Central memory CD8-positive, alpha-beta T cell (primary cell): Measurements from ENCODE around the gene CREG1.

Experiments used
- ATAC-seq: fragments of 150-1000 bp; cut with Tn5 transposase; replicated peaks from 2 replicates; pipeline ENCODE4 v1.10.0; 2022; ENCODE audit warnings: mild to moderate bottlenecking, moderate FRiP score, moderate number of reproducible peaks; ENCODE audit not compliant: poor library complexity, severe bottlenecking; ENCODE audit errors: extremely low read depth
- DNase-seq, 2 donors: peaks; one replicate each; pipeline ENCODE4 v3.0.0; 2021; ENCODE audit warnings: low spot score in 2 of 2
- H3K27ac Mint-ChIP-seq: one replicate; pipeline ENCODE4 v1.8.0; 2022; ENCODE audit warnings: low read depth, mild to moderate bottlenecking, moderate library complexity, mixed read lengths
- H3K27me3 Mint-ChIP-seq: one replicate; pipeline ENCODE4 v1.8.0; 2022; ENCODE audit warnings: mixed read lengths
- H3K36me3 Mint-ChIP-seq: one replicate; pipeline ENCODE4 v1.8.0; 2022; ENCODE audit warnings: mild to moderate bottlenecking, moderate library complexity, mixed read lengths; ENCODE audit not compliant: insufficient read depth
- H3K4me1 Mint-ChIP-seq: one replicate; pipeline ENCODE4 v1.8.0; 2022; ENCODE audit warnings: mixed read lengths
- H3K4me3 Mint-ChIP-seq: one replicate; pipeline ENCODE4 v1.8.0; 2022; ENCODE audit warnings: mild to moderate bottlenecking, moderate library complexity, mixed read lengths
- H3K9me3 Mint-ChIP-seq: one replicate; pipeline ENCODE4 v1.8.0; 2022; ENCODE audit warnings: mixed read lengths

The CREG1 gene

GRCh38 chr1:167541003-167541402 lies 12.6 kb downstream of the CREG1 start:
- H3K4me3 Mint-ChIP-seq = no peak overlapping the region
- H3K36me3 Mint-ChIP-seq = peaks cover under 1% of the 10 kb centered on the region
- H3K27ac Mint-ChIP-seq = no peak overlapping the region
- no peaks in the 10 kb centered on the region for H3K9me3 Mint-ChIP-seq
- H3K27me3 Mint-ChIP-seq = no peaks in the 10 kb centered on the region
- peaks cover 6% of the 10 kb centered on the region for H3K4me1 Mint-ChIP-seq
- DNase-seq = no peak
- ATAC-seq = no peak

- ATAC-seq = no peak
- DNase-seq = no peak
- Mint-ChIP-seq H3K4me1 (no peaks in the 10 kb centered on the region), H3K9me3 (no peaks in the 10 kb centered on the region), H3K36me3 (no peaks in the 10 kb centered on the region), H3K27ac (no peak overlapping the region), H3K27me3 (no peaks in the 10 kb centered on the region), H3K4me3 (no peak overlapping the region)
Observed at GRCh38 chr1:167538657-167539056, 14.9 kb downstream of the CREG1 start.

GRCh38 chr1:167533851-167534300 lies 19.7 kb downstream of the CREG1 start:
- H3K9me3 Mint-ChIP-seq = no peaks in the 10 kb centered on the region
- H3K4me3 Mint-ChIP-seq = no peak overlapping the region
- H3K27ac Mint-ChIP-seq = no peak overlapping the region
- no peaks in the 10 kb centered on the region for H3K4me1 Mint-ChIP-seq
- peak; percentile 26 to 53 for DNase-seq
- H3K27me3 Mint-ChIP-seq = no peaks in the 10 kb centered on the region
- H3K36me3 Mint-ChIP-seq = no peaks in the 10 kb centered on the region
- ATAC-seq = no peak

- H3K9me3 Mint-ChIP-seq = no peaks in the 10 kb centered on the region
- no peak for ATAC-seq
- no peaks in the 10 kb centered on the region for H3K36me3 Mint-ChIP-seq
- no peaks in the 10 kb centered on the region for H3K4me1 Mint-ChIP-seq
- H3K27ac Mint-ChIP-seq = no peak overlapping the region
- no peaks in the 10 kb centered on the region for H3K27me3 Mint-ChIP-seq
- no peak overlapping the region for H3K4me3 Mint-ChIP-seq
- no peak for DNase-seq
Observed at GRCh38 chr1:167532964-167533824, 20.4 kb downstream of the CREG1 start.

GRCh38 chr1:167532375-167532774 lies 21.2 kb downstream of the CREG1 start:
- no peaks in the 10 kb centered on the region for H3K4me1 Mint-ChIP-seq
- no peaks in the 10 kb centered on the region for H3K27me3 Mint-ChIP-seq
- ATAC-seq (no peak), DNase-seq (no peak)
- H3K36me3 Mint-ChIP-seq = no peaks in the 10 kb centered on the region
- H3K27ac Mint-ChIP-seq = no peak overlapping the region
- no peak overlapping the region for H3K4me3 Mint-ChIP-seq
- H3K9me3 Mint-ChIP-seq = no peaks in the 10 kb centered on the region

- ATAC-seq (no peak), DNase-seq (no peak)
- Mint-ChIP-seq H3K27me3 (no peaks in the 10 kb centered on the region), H3K27ac (no peak overlapping the region), H3K36me3 (no peaks in the 10 kb centered on the region), H3K4me3 (no peak overlapping the region), H3K9me3 (no peaks in the 10 kb centered on the region), H3K4me1 (no peaks in the 10 kb centered on the region)
Observed at GRCh38 chr1:167529829-167530474, 23.6 kb downstream of the CREG1 start.

GRCh38 chr1:167528057-167528728 lies 25.4 kb downstream of the CREG1 start:
- DNase-seq (no peak), ATAC-seq (no peak)
- no peak overlapping the region for H3K27ac Mint-ChIP-seq
- H3K36me3 Mint-ChIP-seq = no peaks in the 10 kb centered on the region
- no peaks in the 10 kb centered on the region for H3K4me1 Mint-ChIP-seq
- no peaks in the 10 kb centered on the region for H3K27me3 Mint-ChIP-seq
- no peaks in the 10 kb centered on the region for H3K9me3 Mint-ChIP-seq
- no peak overlapping the region for H3K4me3 Mint-ChIP-seq

- H3K27me3 Mint-ChIP-seq = no peaks in the 10 kb centered on the region
- H3K4me3 Mint-ChIP-seq = no peak overlapping the region
- ATAC-seq (no peak), DNase-seq (no peak)
- no peaks in the 10 kb centered on the region for H3K36me3 Mint-ChIP-seq
- H3K9me3 Mint-ChIP-seq = no peaks in the 10 kb centered on the region
- H3K4me1 Mint-ChIP-seq = no peaks in the 10 kb centered on the region
- no peak overlapping the region for H3K27ac Mint-ChIP-seq
Observed at GRCh38 chr1:167526667-167527383, 26.7 kb downstream of the CREG1 start.

GRCh38 chr1:167524651-167525050 lies 28.9 kb downstream of the CREG1 start:
- Mint-ChIP-seq H3K4me3 (no peak overlapping the region), H3K4me1 (peaks cover 4% of the 10 kb centered on the region)

GRCh38 chr1:167522246-167522645 lies 31.3 kb downstream of the CREG1 start:
- Mint-ChIP-seq H3K9me3 (no peaks in the 10 kb centered on the region), H3K4me3 (no peak overlapping the region), H3K36me3 (peaks cover 16% of the 10 kb centered on the region), H3K27me3 (no peaks in the 10 kb centered on the region), H3K4me1 (peaks cover 15% of the 10 kb centered on the region), H3K27ac (no peak overlapping the region)
- no peak for ATAC-seq
- DNase-seq = no peak

More at GRCh38 chr1:167524651-167525050, 28.9 kb downstream of the CREG1 start:
- no peaks in the 10 kb centered on the region for H3K9me3 Mint-ChIP-seq
- no peak overlapping the region for H3K27ac Mint-ChIP-seq
- no peaks in the 10 kb centered on the region for H3K27me3 Mint-ChIP-seq
- DNase-seq = no peak
- ATAC-seq = no peak
- H3K36me3 Mint-ChIP-seq = no peaks in the 10 kb centered on the region

GRCh38 chr1:167520711-167521206 lies 32.8 kb downstream of the CREG1 start:
- DNase-seq (no peak), ATAC-seq (no peak)
- H3K4me3 Mint-ChIP-seq = no peak overlapping the region
- H3K36me3 Mint-ChIP-seq = peaks cover 31% of the 10 kb centered on the region
- peaks cover 30% of the 10 kb centered on the region for H3K4me1 Mint-ChIP-seq
- H3K9me3 Mint-ChIP-seq = no peaks in the 10 kb centered on the region
- H3K27ac Mint-ChIP-seq = no peak overlapping the region
- no peaks in the 10 kb centered on the region for H3K27me3 Mint-ChIP-seq

- ATAC-seq = peak; percentile 76
- H3K9me3 Mint-ChIP-seq = no peaks in the 10 kb centered on the region
- peaks cover 43% of the 10 kb centered on the region for H3K4me1 Mint-ChIP-seq
- peak within 1 kb of the TSS; percentile 98 for H3K27ac Mint-ChIP-seq
- H3K4me3 Mint-ChIP-seq = peak within 1 kb of the TSS; percentile 99
- DNase-seq = peak; percentile 54 to 75
- peaks cover 39% of the 10 kb centered on the region for H3K36me3 Mint-ChIP-seq
- H3K27me3 Mint-ChIP-seq = no peaks in the 10 kb centered on the region
Observed at GRCh38 chr1:167518331-167518700, 35.2 kb downstream of the CREG1 start, which contains the start of gene CD247. Gene CD247, minus strand, starts transcription at chr1:167518529. Its CDS starts 64 bp downstream, at chr1:167518465.
